Small intestine (tissue), 7 donors: ENCODE results near the gene ATP5PB. TPM values are rescaled to one million over a fixed set of nuclear protein-coding genes. Genes with fewer than 3 reads are reported as not detected.

Experiments used
- DNase-seq, 2 donors: peaks; one replicate each; pipeline versions ENCODE4 v3.0.0 to v3.0.0-alpha.2; 2013
- FAIRE-seq: peaks from 2 replicates; lab custom pipeline; 2012; peaks lifted over from hg19 to GRCh38; lab: Jason Lieb, UNC
- H3K27ac ChIP-seq, 3 donors: one replicate each; pipeline ENCODE4 v1.5.1; 2013; ENCODE audit warnings: low read length in 2 of 3, mild to moderate bottlenecking in 2 of 3, control low read depth in 1 of 3, inconsistent platforms in 1 of 3, low read depth in 1 of 3, moderate library complexity in 1 of 3
- H3K27me3 ChIP-seq, 3 donors: one replicate each; pipeline ENCODE4 v1.6.1; 2013; ENCODE audit warnings: low read length in 3 of 3, inconsistent platforms in 1 of 3; ENCODE audit not compliant: control insufficient read depth in 3 of 3, insufficient read depth in 3 of 3
- H3K36me3 ChIP-seq, 3 donors: one replicate each; pipeline ENCODE4 v1.6.1; 2013; ENCODE audit warnings: low read length in 3 of 3, inconsistent platforms in 1 of 3, low read depth in 1 of 3, mild to moderate bottlenecking in 1 of 3, moderate library complexity in 1 of 3; ENCODE audit not compliant: control insufficient read depth in 3 of 3, insufficient read depth in 2 of 3
- H3K4me1 ChIP-seq, 3 donors: one replicate each; pipeline ENCODE4 v1.6.1; 2013; ENCODE audit warnings: low read length in 2 of 3, inconsistent platforms in 1 of 3, low read depth in 1 of 3, mild to moderate bottlenecking in 1 of 3, moderate library complexity in 1 of 3; ENCODE audit not compliant: control insufficient read depth in 3 of 3, insufficient read depth in 2 of 3
- H3K4me3 ChIP-seq, 3 donors: one replicate each; pipeline ENCODE4 v1.5.1; 2013; ENCODE audit warnings: low read length in 3 of 3, control low read depth in 1 of 3, inconsistent platforms in 1 of 3, low read depth in 1 of 3, mild to moderate bottlenecking in 1 of 3, moderate library complexity in 1 of 3
- H3K9me3 ChIP-seq, 2 donors: one replicate each; pipeline ENCODE4 v1.6.1; 2013; ENCODE audit warnings: low read depth in 1 of 2, low read length in 1 of 2; ENCODE audit not compliant: control insufficient read depth in 2 of 2, insufficient read depth in 1 of 2
- WGBS, 3 donors: extraction: QIAGEN DNeasy Blood & Tissue Kit; methylation state at CpG; one replicate each; pipeline ENCODE4 v1.1.7; 2013; 5-methylcytosine and 5-hydroxymethylcytosine counted together
- polyA plus RNA-seq, 4 donors: library from polyadenylated mRNA; stranded (reverse) in 3 of 4; unstranded in 1 of 4; fragments of 200-250 nt in 3 of 4; fragments of 120-200 nt in 1 of 4; gene quantifications; one replicate each; pipeline versions ENCODE4 v1.2.1 to v1.2.3, GENCODE V29; 2013
- donor health status: healthy with polysubstance abuse.
- donor health status: control.
- donor health status: control.
- donor health status: Bipolar disorder and iron deficiency.
- donor health status: healthy.

The ATP5PB gene
- polyA plus RNA-seq, 4 donors, result 334 to 589 (median 509) TPM

DNA sequence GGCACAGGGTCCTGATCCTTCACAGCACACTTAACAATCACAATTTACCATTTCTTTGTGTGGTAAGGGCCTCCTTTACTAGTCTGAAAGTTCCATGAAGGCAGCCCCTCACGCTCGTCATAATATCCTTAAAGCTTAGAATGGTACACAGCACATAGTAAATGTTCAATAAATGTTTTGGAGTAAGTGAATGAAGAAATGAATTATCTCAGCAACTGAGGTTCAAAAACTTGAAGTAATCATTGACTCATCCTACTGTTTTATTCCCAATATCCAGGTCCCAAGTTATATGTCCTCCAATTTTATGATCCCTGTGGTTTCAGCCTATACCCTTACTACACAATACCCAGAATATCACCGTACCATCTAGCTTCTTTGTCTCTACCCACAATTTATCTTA is 22.3 kb downstream of the ATP5PB start:
- no peak for DNase-seq
- H3K4me1 ChIP-seq, result peaks cover 0 to 6% (median 0%) of the 10 kb centered on the region in 3 donors
- H3K36me3 ChIP-seq, result peaks cover 3 to 6% (median 5%) of the 10 kb centered on the region in 3 donors
- no peaks in the 10 kb centered on the region for H3K27me3 ChIP-seq
- peak overlapping the region in 1 of 3 donors; percentile 66 for H3K27ac ChIP-seq
- no peak for FAIRE-seq
- no peaks in the 10 kb centered on the region for H3K9me3 ChIP-seq
- WGBS, 3 donors, result 96 to 99% (median 96%) methylated on average over 3 of the region's 3 CpGs
- no peak overlapping the region for H3K4me3 ChIP-seq

DNA sequence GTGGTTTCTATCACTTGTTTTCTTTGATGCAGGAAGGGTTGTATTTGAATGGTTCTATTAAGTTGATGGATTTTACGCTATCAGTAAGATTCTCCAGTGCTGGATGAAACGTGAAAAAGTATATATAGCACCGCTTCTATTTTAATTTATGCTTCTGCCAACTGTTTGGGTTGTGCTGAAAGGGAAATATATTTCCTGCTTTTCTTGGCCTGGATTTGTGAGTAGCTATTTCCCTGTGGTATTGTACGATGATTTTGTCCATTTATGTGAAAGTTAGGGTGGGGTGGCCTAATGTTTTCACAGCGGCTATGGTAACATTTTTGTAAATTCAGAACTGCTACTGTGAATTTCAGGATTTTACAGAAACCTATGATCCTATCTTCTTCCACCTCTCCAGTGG is 24.8 kb downstream of the ATP5PB start:
- peaks cover 0 to 3% (median 2%) of the 10 kb centered on the region in 3 donors for H3K36me3 ChIP-seq
- FAIRE-seq (no peak), DNase-seq (no peak)
- H3K27me3 ChIP-seq, result no peaks in the 10 kb centered on the region
- peaks cover 0 to 6% (median 2%) of the 10 kb centered on the region in 3 donors for H3K4me1 ChIP-seq
- H3K4me3 ChIP-seq, result no peak overlapping the region
- no peaks in the 10 kb centered on the region for H3K9me3 ChIP-seq
- 60 to 87% (median 86%) methylated on average over 5 of the region's 5 CpGs for WGBS, 3 donors
- H3K27ac ChIP-seq, result peak overlapping the region in 1 of 3 donors; percentile 46

GRCh38 chr1:111474521-111474920 is 25.3 kb downstream of the ATP5PB start:
- H3K9me3 ChIP-seq, result no peaks in the 10 kb centered on the region
- 74 to 84% (median 74%) methylated on average over 4 of the region's 4 CpGs for WGBS, 3 donors
- H3K27me3 ChIP-seq, result no peaks in the 10 kb centered on the region
- H3K4me3 ChIP-seq, result no peak overlapping the region
- FAIRE-seq (no peak), DNase-seq (no peak)
- H3K36me3 ChIP-seq, result peaks cover 0 to 3% (median 0%) of the 10 kb centered on the region in 3 donors
- peaks cover 0 to 6% (median 2%) of the 10 kb centered on the region in 3 donors for H3K4me1 ChIP-seq
- peak overlapping the region in 1 of 3 donors; percentile 4 for H3K27ac ChIP-seq

DNA sequence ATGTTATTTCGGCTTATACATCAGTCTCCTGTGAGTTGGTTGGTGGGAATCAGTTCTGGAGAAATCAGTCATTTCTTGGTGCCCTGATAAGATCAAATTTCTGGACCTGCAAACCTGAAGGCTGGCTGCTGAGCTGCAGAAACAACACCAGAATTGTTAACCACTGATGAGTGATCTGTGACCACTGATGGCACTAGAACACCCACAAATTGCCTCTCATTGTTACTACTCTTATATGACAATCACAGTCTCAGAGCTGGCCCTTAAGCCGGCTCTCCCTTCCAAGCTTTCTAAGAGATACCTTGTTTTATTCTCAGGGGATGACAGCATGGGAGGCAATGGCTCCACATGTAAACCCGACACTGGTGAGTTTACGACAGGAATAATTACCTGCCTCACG is 26.4 kb downstream of the ATP5PB start:
- H3K4me3 ChIP-seq, result no peak overlapping the region
- 72 to 83% (median 74%) methylated on average over 5 of the region's 5 CpGs for WGBS, 3 donors
- H3K9me3 ChIP-seq, result no peaks in the 10 kb centered on the region
- H3K27ac ChIP-seq, result no peak overlapping the region
- H3K36me3 ChIP-seq, result peaks cover 0 to 3% (median 0%) of the 10 kb centered on the region in 3 donors
- no peaks in the 10 kb centered on the region for H3K27me3 ChIP-seq
- H3K4me1 ChIP-seq, result peaks cover 0 to 6% (median 2%) of the 10 kb centered on the region in 3 donors
- FAIRE-seq (no peak), DNase-seq (peak in 1 of 2 donors; percentile 5)

- Histone ChIP-seq H3K4me3 (no peak overlapping the region), H3K27ac (peak overlapping the region in 1 of 3 donors; percentile 41), H3K4me1 (peaks cover 0 to 6% (median 2%) of the 10 kb centered on the region in 3 donors), H3K36me3 (peaks cover 0 to 3% (median 0%) of the 10 kb centered on the region in 3 donors), H3K27me3 (no peaks in the 10 kb centered on the region), H3K9me3 (no peaks in the 10 kb centered on the region)
- DNase-seq, result no peak
- FAIRE-seq, result no peak
Observed at GRCh38 chr1:111476214-111476613, 26.9 kb downstream of the ATP5PB start.

GRCh38 chr1:111476761-111477309 is 27.6 kb downstream of the ATP5PB start:
- FAIRE-seq, result no peak
- Histone ChIP-seq H3K9me3 (no peaks in the 10 kb centered on the region), H3K27me3 (no peaks in the 10 kb centered on the region), H3K4me3 (no peak overlapping the region), H3K36me3 (peaks cover 0 to 3% (median 0%) of the 10 kb centered on the region in 3 donors), H3K27ac (peak overlapping the region in 1 of 3 donors; percentile 33), H3K4me1 (peaks cover 0 to 6% (median 2%) of the 10 kb centered on the region in 3 donors)
- peak in 1 of 2 donors; percentile 29 for DNase-seq
- WGBS, 3 donors, result 45 to 66% (median 49%) methylated on average over 2 of the region's 2 CpGs

DNA sequence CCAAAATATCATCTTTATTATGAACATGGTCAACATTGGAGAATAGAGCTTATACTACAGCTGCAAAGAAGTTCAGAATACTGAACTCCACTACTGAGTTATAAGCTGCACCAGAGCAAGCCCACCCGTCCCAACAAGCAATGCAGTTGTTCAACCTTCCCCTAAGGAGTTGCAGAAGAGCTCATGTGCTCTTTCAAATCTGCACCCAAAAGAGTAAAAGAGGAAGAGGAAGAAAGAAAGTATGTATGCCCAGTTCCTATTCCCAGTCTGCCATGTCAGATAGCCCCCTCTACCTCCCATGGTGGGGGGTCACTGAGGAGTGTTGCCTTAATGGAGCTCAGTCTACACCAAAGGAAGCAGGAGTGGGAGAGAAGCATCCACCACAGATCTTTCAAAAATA is 31.4 kb downstream of the ATP5PB start:
- 68 to 73% (median 71%) methylated on average over 1 of the region's 1 CpG for WGBS, 3 donors
- H3K4me1 ChIP-seq, result peaks cover 0 to 6% (median 2%) of the 10 kb centered on the region in 3 donors
- H3K36me3 ChIP-seq, result no peaks in the 10 kb centered on the region
- no peaks in the 10 kb centered on the region for H3K27me3 ChIP-seq
- no peak for DNase-seq
- H3K4me3 ChIP-seq, result no peak overlapping the region
- FAIRE-seq, result no peak
- H3K9me3 ChIP-seq, result no peaks in the 10 kb centered on the region
- H3K27ac ChIP-seq, result no peak overlapping the region

GRCh38 chr1:111481387-111482221 is 32.3 kb downstream of the ATP5PB start:
- no peaks in the 10 kb centered on the region for H3K9me3 ChIP-seq
- DNase-seq, result peak; percentile 64 to 71
- H3K36me3 ChIP-seq, result no peaks in the 10 kb centered on the region
- H3K4me3 ChIP-seq, result no peak overlapping the region
- 39 to 54% (median 46%) methylated on average over 8 of the region's 8 CpGs for WGBS, 3 donors
- no peaks in the 10 kb centered on the region for H3K27me3 ChIP-seq
- H3K27ac ChIP-seq, result no peak overlapping the region
- peaks cover 0 to 6% (median 2%) of the 10 kb centered on the region in 3 donors for H3K4me1 ChIP-seq
- no peak for FAIRE-seq
